Measurements from ENCODE around the gene CCR6.
"Not testable (repeated sequence)": the region's sequence is repeated elsewhere in the genome, so short reads cannot be mapped to it uniquely, and the experiment has no call there.

The CCR6 gene

GRCh38 chr6:167141667-167142432, 19.0 kb downstream of the CCR6 start:
- peak; percentile 37 for DNase-seq (ENCODE audit: low spot score)

GRCh38 chr6:167142433-167142761, 19.5 kb downstream of the CCR6 start:
- DNase-seq (ENCODE audit: low spot score), result no peak

DNA sequence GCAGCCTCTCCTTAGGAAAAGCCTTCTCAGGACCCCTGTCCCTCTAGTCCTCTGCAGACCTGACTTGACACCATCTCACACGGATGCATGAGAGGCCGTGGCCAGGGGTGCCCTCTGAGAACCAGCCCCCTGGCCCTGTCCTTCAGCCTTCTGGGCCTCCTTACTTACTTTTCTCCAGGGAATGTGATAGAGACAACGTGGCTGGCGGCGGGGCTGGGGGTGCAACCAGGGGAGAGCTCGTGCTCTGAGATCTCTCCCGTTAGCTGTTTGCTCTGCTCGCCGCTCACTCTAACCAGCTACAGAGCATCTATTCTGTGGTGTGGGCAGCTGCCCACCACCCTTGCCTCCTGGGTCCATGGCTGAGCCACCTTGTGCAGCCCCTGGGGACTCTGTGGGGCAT, 20.1 kb downstream of the CCR6 start:
- DNase-seq (ENCODE audit: low spot score), result no peak

DNA sequence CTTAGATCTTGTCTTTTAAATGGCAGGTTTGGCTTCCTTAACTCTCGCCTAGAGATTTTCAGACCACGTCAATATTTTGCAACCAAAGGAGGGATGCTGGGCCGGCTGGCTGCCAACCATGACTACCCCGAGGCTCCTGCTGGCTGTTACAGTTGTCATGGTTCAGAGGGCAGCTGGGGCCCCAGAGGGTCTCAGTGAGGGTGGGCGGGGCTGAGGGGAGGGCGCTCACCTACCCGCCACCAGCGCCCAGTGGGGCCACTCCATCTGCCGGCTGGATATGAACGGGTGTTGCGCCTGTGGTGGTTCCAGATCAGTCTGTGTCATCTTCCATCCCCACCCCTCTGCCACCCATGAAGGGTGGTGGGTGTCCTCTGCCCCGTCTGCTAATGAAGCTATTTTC, 22.6 kb downstream of the CCR6 start:
- no peak for DNase-seq (ENCODE audit: low spot score)

DNA sequence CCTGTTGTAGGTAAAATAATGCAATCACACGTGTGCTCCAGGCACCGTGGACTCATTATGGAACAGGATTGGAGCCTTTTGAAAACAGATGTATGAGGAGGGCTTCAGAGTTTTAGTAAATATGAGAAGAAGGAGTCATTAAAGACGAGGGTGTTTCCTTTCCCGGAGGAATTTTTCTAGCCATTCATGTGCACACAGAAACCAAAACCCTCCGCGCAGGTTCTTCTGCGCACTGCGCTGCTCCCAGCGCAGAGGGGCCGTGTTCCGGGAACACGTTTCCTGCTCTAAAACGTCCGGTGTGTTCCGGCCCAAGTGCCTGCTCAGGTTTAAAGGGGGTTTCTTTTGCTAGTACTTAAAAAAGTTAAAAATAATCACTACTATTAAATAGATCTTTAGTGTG, 23.2 kb downstream of the CCR6 start:
- no peak for DNase-seq (ENCODE audit: low spot score)

DNA sequence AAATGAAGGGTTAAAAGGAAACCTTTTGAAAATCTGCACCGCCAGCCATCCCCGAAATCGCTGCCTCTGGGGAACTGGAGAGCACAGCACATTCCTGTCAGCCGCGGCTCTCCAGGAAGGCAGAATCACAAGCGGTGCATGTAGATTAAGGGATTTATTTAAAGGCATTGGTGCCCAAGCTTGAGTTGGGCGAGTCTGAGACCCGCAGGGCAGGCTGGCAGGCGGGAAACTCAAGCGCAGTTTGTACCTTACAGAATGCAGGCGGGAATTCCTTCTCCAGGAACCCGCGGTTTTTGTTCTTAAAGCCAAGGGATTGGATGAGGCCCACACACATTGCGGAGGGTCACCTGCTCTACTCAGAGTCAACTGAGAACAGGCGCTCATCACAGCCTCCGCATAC, 24.1 kb downstream of the CCR6 start:
- DNase-seq (ENCODE audit: low spot score), result no peak

DNA sequence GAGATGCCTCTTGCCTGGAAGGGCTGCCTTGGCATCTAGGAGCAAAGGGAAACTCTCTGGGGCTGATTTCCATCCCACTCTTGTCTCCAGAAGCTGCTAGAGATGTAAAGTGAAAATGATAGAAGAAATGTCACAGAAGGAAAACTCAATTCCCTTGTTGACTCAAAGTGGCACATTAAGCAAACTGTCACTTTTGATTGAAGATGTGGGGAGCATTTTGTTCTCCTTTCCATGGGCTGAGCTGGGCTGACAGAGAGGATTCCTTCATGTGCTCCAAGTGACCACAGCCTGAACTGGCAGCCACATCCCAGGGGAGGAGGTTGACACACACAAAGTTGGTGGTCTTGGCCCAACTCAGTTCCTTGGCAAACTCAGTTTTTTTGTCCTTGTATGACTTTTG, 25.1 kb downstream of the CCR6 start:
- no peak for DNase-seq (ENCODE audit: low spot score)

GRCh38 chr6:167148997-167149396, 26.1 kb downstream of the CCR6 start:
- DNase-seq (ENCODE audit: low spot score), result no peak

- no peak for DNase-seq (ENCODE audit: low spot score)
These were observed 28.1 kb downstream of the CCR6 start for GRCh38 chr6:167150941-167151549.

DNA sequence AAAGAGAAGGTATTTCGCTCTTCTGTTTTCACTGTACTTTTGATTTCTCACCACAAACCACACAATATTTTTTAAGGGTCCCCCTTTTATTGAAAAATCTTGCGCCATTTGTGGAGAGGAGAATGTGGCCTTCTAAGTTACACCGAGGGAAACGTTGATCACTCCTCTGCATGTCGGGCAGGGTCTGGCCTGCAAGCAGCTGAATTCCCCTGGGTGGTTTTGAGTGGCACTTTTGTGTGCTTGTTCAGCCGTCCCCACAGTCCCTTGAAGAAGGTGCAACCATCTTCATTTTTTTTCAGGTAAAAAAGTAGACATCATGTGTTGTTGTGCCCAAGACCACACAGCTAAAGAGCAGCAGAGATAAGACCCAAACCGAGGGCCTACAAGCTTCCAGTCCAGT, 28.8 kb downstream of the CCR6 start:
- no peak for DNase-seq (ENCODE audit: low spot score)

DNA sequence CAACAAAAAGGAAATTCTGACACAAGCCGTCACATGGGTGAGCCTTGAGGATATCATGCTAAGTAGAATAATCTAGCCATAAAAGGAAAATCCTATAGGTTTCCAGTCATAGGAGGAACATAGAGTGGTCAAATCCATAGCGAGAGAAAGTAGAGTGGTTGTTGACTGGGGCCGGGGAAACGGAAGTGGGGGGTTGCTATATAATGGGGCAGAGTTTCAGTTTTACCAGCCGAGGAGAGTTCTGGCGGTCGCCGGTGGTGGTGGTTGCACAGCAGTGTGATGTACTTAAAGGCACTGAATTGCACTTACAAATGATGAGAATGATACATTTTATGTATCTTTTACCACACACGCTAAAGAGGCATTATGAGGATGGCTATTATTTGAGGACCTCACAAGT, 30.0 kb downstream of the CCR6 start:
- DNase-seq (ENCODE audit: low spot score), result no peak

DNA sequence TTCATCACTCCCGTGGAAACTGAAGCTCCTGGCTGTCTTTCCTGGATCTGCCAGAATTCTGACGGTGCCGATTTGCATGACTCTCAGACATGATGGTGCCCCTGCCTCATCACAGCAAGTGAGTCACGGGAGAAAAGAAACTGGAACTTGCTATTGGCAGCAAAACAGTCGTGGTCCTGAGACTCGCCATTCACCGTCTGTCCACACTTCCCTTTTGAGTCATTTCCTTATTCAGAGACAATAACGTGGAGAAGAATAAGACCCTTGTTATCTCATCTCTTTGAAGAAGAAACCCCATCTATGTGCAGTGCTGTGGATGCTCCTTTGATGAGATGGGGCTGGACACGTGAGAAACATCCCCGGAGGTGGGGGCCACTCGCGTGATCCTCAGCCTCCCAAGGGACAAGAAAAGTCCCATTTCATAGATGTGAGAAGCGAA, 30.6 kb downstream of the CCR6 start:
- DNase-seq (ENCODE audit: low spot score), result no peak

DNA sequence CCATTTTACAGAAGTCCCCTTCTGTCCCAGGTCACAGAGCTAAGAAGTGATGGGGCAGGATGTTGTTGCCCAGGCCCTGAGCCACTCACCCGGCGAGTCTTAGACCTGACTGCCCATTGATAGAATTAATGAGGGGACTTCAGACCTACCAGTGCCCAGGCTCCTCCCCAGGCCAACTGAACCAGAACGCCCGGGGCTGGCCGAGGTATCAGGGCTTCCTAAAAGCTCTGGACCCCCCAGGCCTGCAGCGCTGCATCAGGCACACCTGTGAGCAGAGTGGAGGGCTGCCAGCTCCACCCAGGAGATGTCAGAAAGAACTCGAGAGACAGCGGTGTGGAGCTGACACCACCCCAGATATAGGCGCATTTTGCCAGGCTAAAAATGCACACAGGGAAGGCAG, 31.4 kb downstream of the CCR6 start:
- no peak for DNase-seq (ENCODE audit: low spot score)

GRCh38 chr6:167154895-167155294, 32.0 kb downstream of the CCR6 start:
- DNase-seq (ENCODE audit: low spot score), result no peak

- no peak for DNase-seq (ENCODE audit: low spot score)
These were observed 34.5 kb downstream of the CCR6 start for GRCh38 chr6:167157414-167157813.

DNA sequence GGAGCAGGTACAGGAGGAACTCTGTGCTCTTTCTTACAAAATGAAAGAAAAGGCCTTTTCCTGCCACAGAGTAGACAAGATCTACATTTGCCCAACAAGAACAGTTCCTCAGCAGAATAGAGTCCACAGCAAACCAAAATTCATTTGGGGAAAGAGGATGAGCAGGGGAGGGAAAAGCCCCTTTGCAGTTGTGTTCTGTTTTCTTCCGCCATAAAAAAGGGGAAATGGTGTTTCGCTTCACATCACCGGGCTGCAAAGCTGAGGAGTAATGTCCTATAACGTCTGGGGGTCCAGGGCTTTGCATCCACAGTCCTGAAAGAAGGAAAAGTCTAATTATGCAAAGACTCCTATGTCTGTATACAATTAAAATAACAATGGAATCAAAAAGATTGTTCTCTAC, 35.0 kb downstream of the CCR6 start, which contains the start of gene GPR31:
Gene GPR31, minus strand, starts transcription at position 118 of the 400 bp plus-strand sequence. CDS start 149 bp downstream, outside the sequence.
- DNase-seq (ENCODE audit: low spot score), result no peak

- DNase-seq (ENCODE audit: low spot score), result no peak
These were observed 39.1 kb downstream of the CCR6 start for GRCh38 chr6:167161851-167162467.

- no peak for DNase-seq (ENCODE audit: low spot score)
These were observed 39.7 kb downstream of the CCR6 start for GRCh38 chr6:167162591-167162990.

GRCh38 chr6:167163476-167164011, 40.6 kb downstream of the CCR6 start:
- DNase-seq (ENCODE audit: low spot score), result no peak

DNA sequence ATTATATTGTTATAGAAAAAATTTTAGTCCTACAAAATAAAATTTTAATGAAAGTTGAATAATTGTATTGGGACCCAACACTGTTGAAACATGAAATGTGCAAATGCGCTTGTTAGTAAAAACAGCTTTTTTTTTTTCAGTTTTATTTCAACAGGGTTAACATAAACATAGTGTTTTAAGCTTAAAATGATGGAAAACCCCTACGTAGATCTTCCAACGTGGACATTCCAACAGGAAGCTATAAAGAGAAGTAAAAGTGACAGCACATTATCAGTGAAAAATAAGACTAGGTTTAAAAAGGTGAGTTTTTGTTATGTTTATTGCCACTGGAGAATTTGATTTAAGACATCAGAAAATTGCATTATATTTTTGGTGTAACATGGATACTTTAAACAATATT, 41.4 kb downstream of the CCR6 start:
- no peak for DNase-seq (ENCODE audit: low spot score)

GRCh38 chr6:167165858-167166471, 43.1 kb downstream of the CCR6 start:
- DNase-seq (ENCODE audit: low spot score), result no peak

DNA sequence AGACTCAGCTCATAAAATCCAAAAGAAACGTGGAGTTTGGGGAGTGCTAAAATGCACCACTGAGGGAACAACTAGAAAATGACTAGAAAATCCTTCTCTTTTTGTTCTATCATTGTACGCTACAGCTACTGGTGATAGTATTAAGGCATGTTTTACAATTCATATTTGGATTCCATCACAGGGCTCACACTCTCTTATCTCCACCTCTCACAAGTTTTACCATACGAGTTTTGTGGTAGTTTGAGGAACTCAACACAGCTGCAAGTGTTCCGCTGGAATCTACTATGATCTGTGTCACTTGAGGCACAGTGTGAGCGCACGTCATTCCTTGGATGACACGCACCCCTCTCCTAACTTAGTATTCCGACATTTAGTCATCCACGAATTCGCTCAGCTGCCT, 44.8 kb downstream of the CCR6 start:
- DNase-seq (ENCODE audit: low spot score), result not testable (repeated sequence)

Data from SK-N-DZ (cell line).